Suprapubic skin (tissue), 4 donors: ENCODE measurements around the gene RGS6. TPM values are rescaled to one million over a fixed set of nuclear protein-coding genes. Genes with fewer than 3 reads are reported as not detected.

ENCODE experiments used
- DNase-seq, 2 donors: peaks; one replicate each; pipeline ENCODE4 v3.0.0-alpha.2; 2019; ENCODE audit warnings: low spot score in 2 of 2
- H3K27ac ChIP-seq: fragments of 200-600 bp; sonication (generic); one replicate; pipeline ENCODE4 v1.5.1; 2019
- H3K27me3 ChIP-seq: fragments of 200-600 bp; sonication (generic); one replicate; pipeline ENCODE4 v1.5.1; 2019
- H3K36me3 ChIP-seq: fragments of 200-600 bp; sonication (generic); one replicate; pipeline ENCODE4 v1.5.1; 2019
- H3K4me1 ChIP-seq: fragments of 200-600 bp; sonication (generic); one replicate; pipeline ENCODE4 v1.5.1; 2019
- H3K4me3 ChIP-seq: fragments of 200-600 bp; sonication (generic); one replicate; pipeline ENCODE4 v1.5.1; 2019; ENCODE audit warnings: mild to moderate bottlenecking
- H3K9me3 ChIP-seq: fragments of 200-600 bp; sonication (generic); one replicate; pipeline ENCODE4 v1.5.1; 2019
- CTCF ChIP-seq, 2 donors: fragments of 200-600 bp in 1 of 2; fragments of 450-650 bp in 1 of 2; sonication (generic) in 1 of 2; IDR thresholded peaks; one replicate each; pipeline ENCODE4 v1.5.1; 2016 to 2019; ENCODE audit warnings: antibody characterized with exemption in 2 of 2, mild to moderate bottlenecking in 1 of 2, moderate library complexity in 1 of 2
- EP300 ChIP-seq: sonication (generic); formaldehyde crosslinking; IDR thresholded peaks from one replicate; pipeline ENCODE4 v1.6.1; 2017; ENCODE audit warnings: antibody characterized with exemption
- POLR2A ChIP-seq, 2 donors: fragments of 450-650 bp; IDR thresholded peaks; one replicate each; pipeline ENCODE4 v1.6.1; 2017; ENCODE audit warnings: antibody characterized with exemption in 2 of 2, mild to moderate bottlenecking in 2 of 2, moderate library complexity in 2 of 2
- POLR2AphosphoS5 ChIP-seq, 3 donors: sonication (generic); formaldehyde crosslinking; IDR thresholded peaks; one replicate each; pipeline ENCODE4 v1.6.1; 2017; ENCODE audit warnings: antibody characterized with exemption in 3 of 3
- WGBS: methylation state at CpG from one replicate; pipeline ENCODE4 v1.1.5; 2018; 5-methylcytosine and 5-hydroxymethylcytosine counted together
- total RNA-seq, 4 donors: library from RNA; depleted of rRNA; stranded (reverse); fragments of >200 nt; gene quantifications; one replicate each; pipeline ENCODE4 v1.1.0, GENCODE V29; 2016

RGS6 gene
- total RNA-seq, 4 donors from 2014 or later = 0.08 to 4.4 (median 1.0) TPM

DNA sequence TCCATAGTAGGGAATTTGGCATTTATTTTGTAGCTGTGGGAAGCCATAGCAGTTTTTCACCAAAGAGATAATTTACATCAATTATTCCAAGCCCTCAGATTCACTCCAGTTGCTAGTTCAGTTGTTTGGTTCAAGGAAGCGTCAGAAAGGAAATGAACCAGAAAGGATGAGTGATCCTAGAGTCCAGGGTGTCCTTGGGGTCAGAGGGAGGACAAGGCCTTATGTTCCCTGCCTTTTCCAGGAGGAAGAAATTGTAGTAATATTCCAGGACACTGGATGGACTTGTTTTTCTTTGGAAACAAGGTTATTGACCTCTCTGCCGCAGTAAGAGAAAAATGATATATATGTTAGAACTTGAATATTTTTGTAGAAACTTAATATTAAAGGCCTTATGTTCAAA lies 409.5 kb downstream of the RGS6 start:
- Histone ChIP-seq H3K4me3 (no peak overlapping the region), H3K27ac (no peak overlapping the region), H3K4me1 (no peaks in the 10 kb centered on the region), H3K27me3 (no peaks in the 10 kb centered on the region), H3K36me3 (no peaks in the 10 kb centered on the region), H3K9me3 (no peaks in the 10 kb centered on the region)
- no peak for DNase-seq
- TF ChIP-seq POLR2AphosphoS5 (IDR thresholded peaks at IDR 0.05) (no peak), EP300 (no peak), CTCF (IDR thresholded peaks at IDR 0.05) (no peak), POLR2A (IDR thresholded peaks at IDR 0.05) (no peak)
- 97% methylated on average over 2 of the region's 2 CpGs for WGBS

GRCh38 chr14:72347118-72347517 lies 414.9 kb downstream of the RGS6 start:
- no peak for DNase-seq
- Histone ChIP-seq H3K4me3 (no peak overlapping the region), H3K27ac (no peak overlapping the region), H3K9me3 (no peaks in the 10 kb centered on the region), H3K4me1 (no peaks in the 10 kb centered on the region), H3K36me3 (no peaks in the 10 kb centered on the region), H3K27me3 (no peaks in the 10 kb centered on the region)
- 54% methylated on average over 3 of the region's 3 CpGs for WGBS
- TF ChIP-seq POLR2AphosphoS5 (IDR thresholded peaks at IDR 0.05) = no peak
- no peak for TF ChIP-seq CTCF (IDR thresholded peaks at IDR 0.05)
- TF ChIP-seq POLR2A (IDR thresholded peaks at IDR 0.05) = no peak
- no peak for TF ChIP-seq EP300

- H3K27ac ChIP-seq = no peak overlapping the region
- no peaks in the 10 kb centered on the region for H3K4me1 ChIP-seq
- no peaks in the 10 kb centered on the region for H3K9me3 ChIP-seq
- no peak for TF ChIP-seq POLR2A (IDR thresholded peaks at IDR 0.05)
- TF ChIP-seq EP300 = no peak
- no peak for TF ChIP-seq CTCF (IDR thresholded peaks at IDR 0.05)
- no peak for TF ChIP-seq POLR2AphosphoS5 (IDR thresholded peaks at IDR 0.05)
- no peaks in the 10 kb centered on the region for H3K27me3 ChIP-seq
- 80% methylated on average over 1 of the region's 1 CpG for WGBS
- no peak for DNase-seq
- no peaks in the 10 kb centered on the region for H3K36me3 ChIP-seq
- H3K4me3 ChIP-seq = no peak overlapping the region
Observed at GRCh38 chr14:72350215-72350614, 418.0 kb downstream of the RGS6 start.

DNA sequence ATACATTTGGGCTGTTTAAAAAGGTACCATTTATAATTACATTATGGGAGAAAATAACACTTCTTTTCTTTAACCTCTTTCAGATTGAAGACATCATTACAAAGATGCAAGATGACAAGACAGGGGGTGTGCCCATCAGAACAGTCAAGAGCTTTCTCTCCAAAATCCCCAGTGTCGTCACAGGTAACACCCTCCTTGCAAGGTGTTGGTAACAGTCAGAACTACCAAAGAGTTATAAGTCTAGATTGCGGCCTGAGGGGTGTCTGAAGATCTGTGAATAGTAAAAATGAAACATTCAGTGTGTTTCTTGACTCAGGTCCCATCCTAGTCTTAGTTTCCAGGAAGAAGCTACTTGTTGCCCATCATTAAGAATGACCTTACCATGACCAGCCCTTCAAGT lies 419.8 kb downstream of the RGS6 start:
- TF ChIP-seq POLR2A (IDR thresholded peaks at IDR 0.05) (no peak), POLR2AphosphoS5 (IDR thresholded peaks at IDR 0.05) (no peak), EP300 (no peak), CTCF (IDR thresholded peaks at IDR 0.05) (no peak)
- H3K4me1 ChIP-seq = no peaks in the 10 kb centered on the region
- 74% methylated on average over 2 of the region's 2 CpGs for WGBS
- DNase-seq = no peak
- H3K4me3 ChIP-seq = no peak overlapping the region
- no peaks in the 10 kb centered on the region for H3K9me3 ChIP-seq
- H3K27ac ChIP-seq = no peak overlapping the region
- H3K27me3 ChIP-seq = no peaks in the 10 kb centered on the region
- H3K36me3 ChIP-seq = no peaks in the 10 kb centered on the region

DNA sequence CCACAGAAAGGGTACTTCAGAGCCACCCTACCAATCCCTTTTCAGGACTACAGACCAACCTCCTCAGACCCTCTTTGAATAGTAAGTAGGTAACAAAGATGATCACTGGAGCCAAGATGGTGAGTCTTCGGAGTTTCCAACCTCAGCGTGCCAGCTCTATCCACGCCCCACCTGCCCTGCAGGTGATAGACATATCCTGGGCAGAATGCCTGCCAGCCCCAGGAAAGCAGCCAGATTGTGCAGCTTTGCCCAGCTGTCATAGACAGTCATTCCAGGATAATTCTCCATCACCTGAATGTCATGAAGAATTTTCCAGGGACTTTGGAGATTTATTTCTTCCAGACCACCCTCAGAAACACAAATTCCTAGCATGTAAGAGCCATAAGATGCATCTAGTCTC lies 434.4 kb downstream of the RGS6 start:
- Histone ChIP-seq H3K27me3 (no peaks in the 10 kb centered on the region), H3K36me3 (no peaks in the 10 kb centered on the region), H3K4me3 (no peak overlapping the region), H3K9me3 (no peaks in the 10 kb centered on the region), H3K4me1 (no peaks in the 10 kb centered on the region), H3K27ac (no peak overlapping the region)
- DNase-seq = no peak
- 67% methylated on average over 3 of the region's 3 CpGs for WGBS
- no peak for TF ChIP-seq CTCF (IDR thresholded peaks at IDR 0.05)
- TF ChIP-seq POLR2AphosphoS5 (IDR thresholded peaks at IDR 0.05) = no peak
- TF ChIP-seq POLR2A (IDR thresholded peaks at IDR 0.05) = no peak
- TF ChIP-seq EP300 = no peak
